Tibial nerve (tissue), 4 donors: Measurements from ENCODE around the gene UGT1A6. TPM values are rescaled to one million over a fixed set of nuclear protein-coding genes. Genes with fewer than 3 reads are reported as not detected.

Experiments
- DNase-seq, 2 donors: peaks; one replicate each; pipeline ENCODE4 v3.0.0-alpha.2; 2019; ENCODE audit warnings: low spot score in 2 of 2
- H3K27ac ChIP-seq, 4 donors: fragments of 200-600 bp; sonication (generic) in 3 of 4; one replicate each; pipeline ENCODE4 v1.5.1; 2017 to 2019; ENCODE audit warnings: mild to moderate bottlenecking in 1 of 4
- H3K27me3 ChIP-seq, 2 donors: fragments of 200-600 bp; sonication (generic) in 1 of 2; one replicate each; pipeline versions ENCODE4 v1.5.1 to v1.6.0; 2017 to 2019
- H3K36me3 ChIP-seq, 3 donors: fragments of 200-600 bp; sonication (generic); one replicate each; pipeline ENCODE4 v1.5.1; 2018 to 2019
- H3K4me1 ChIP-seq, 4 donors: fragments of 200-600 bp; sonication (generic) in 3 of 4; one replicate each; pipeline ENCODE4 v1.5.1; 2017 to 2019
- H3K4me3 ChIP-seq, 4 donors: fragments of 200-600 bp; sonication (generic) in 3 of 4; one replicate each; pipeline ENCODE4 v1.5.1; 2017 to 2019; ENCODE audit warnings: mild to moderate bottlenecking in 1 of 4, moderate library complexity in 1 of 4
- H3K9me3 ChIP-seq, 4 donors: fragments of 200-600 bp; sonication (generic) in 3 of 4; one replicate each; pipeline ENCODE4 v1.5.1; 2017 to 2019
- CTCF ChIP-seq, 5 experiments: fragments of 200-600 bp in 3 of 5; fragments of 450-650 bp in 2 of 5; sonication (generic) in 3 of 5; IDR thresholded peaks; one replicate each; pipeline ENCODE4 v1.5.1; 2016 to 2019; ENCODE audit warnings: antibody characterized with exemption in 5 of 5, mild to moderate bottlenecking in 3 of 5, moderate library complexity in 2 of 5
- EP300 ChIP-seq, 2 donors: sonication (generic); formaldehyde crosslinking; IDR thresholded peaks; one replicate each; pipeline ENCODE4 v1.6.1; 2017; ENCODE audit warnings: antibody characterized with exemption in 2 of 2, mild to moderate bottlenecking in 1 of 2
- POLR2A ChIP-seq, 2 donors: fragments of 450-650 bp; IDR thresholded peaks; one replicate each; pipeline ENCODE4 v1.6.1; 2017; ENCODE audit warnings: antibody characterized with exemption in 2 of 2, mild to moderate bottlenecking in 2 of 2, moderate library complexity in 2 of 2
- WGBS, 2 donors: methylation state at CpG; one replicate each; pipeline ENCODE4 v1.1.5; 2018; 5-methylcytosine and 5-hydroxymethylcytosine counted together
- total RNA-seq, 4 donors: library from RNA; depleted of rRNA; stranded (reverse); fragments of >200 nt; gene quantifications; one replicate each; pipeline ENCODE4 v1.1.0, GENCODE V29; 2016

The UGT1A6 gene
- total RNA-seq, 4 donors from 2014 or later: 0.39 TPM; not detected in 3

GRCh38 chr2:233676046-233676445, 16.6 kb upstream of the UGT1A6 start:
- Histone ChIP-seq H3K4me1 (no peaks in the 10 kb centered on the region), H3K9me3 (no peaks in the 10 kb centered on the region), H3K27ac (no peak overlapping the region), H3K27me3 (no peaks in the 10 kb centered on the region), H3K4me3 (no peak overlapping the region), H3K36me3 (no peaks in the 10 kb centered on the region)
- DNase-seq: no peak
- WGBS, 2 donors: 72 to 77% methylated on average over 2 of the region's 2 CpGs
- TF ChIP-seq EP300 (IDR thresholded peaks at IDR 0.05) (no peak), POLR2A (IDR thresholded peaks at IDR 0.05) (no peak), CTCF (IDR thresholded peaks at IDR 0.05) (no peak)

- Histone ChIP-seq H3K4me3 (no peak overlapping the region), H3K36me3 (no peaks in the 10 kb centered on the region), H3K9me3 (no peaks in the 10 kb centered on the region), H3K4me1 (no peaks in the 10 kb centered on the region), H3K27me3 (no peaks in the 10 kb centered on the region), H3K27ac (no peak overlapping the region)
- DNase-seq: no peak
- WGBS, 2 donors: 72 to 82% methylated on average over 4 of the region's 4 CpGs
- TF ChIP-seq CTCF (IDR thresholded peaks at IDR 0.05): no peak
- TF ChIP-seq POLR2A (IDR thresholded peaks at IDR 0.05): no peak
- TF ChIP-seq EP300 (IDR thresholded peaks at IDR 0.05): no peak
Observed at GRCh38 chr2:233679196-233679595, 13.5 kb upstream of the UGT1A6 start.

GRCh38 chr2:233680361-233681045, 12.2 kb upstream of the UGT1A6 start:
- no peaks in the 10 kb centered on the region for H3K4me1 ChIP-seq
- no peak for TF ChIP-seq EP300 (IDR thresholded peaks at IDR 0.05)
- no peak for TF ChIP-seq POLR2A (IDR thresholded peaks at IDR 0.05)
- no peak for TF ChIP-seq CTCF (IDR thresholded peaks at IDR 0.05)
- DNase-seq: no peak
- H3K4me3 ChIP-seq: no peak overlapping the region
- no peaks in the 10 kb centered on the region for H3K36me3 ChIP-seq
- WGBS, 2 donors: 78 to 79% methylated on average over 4 of the region's 4 CpGs
- no peaks in the 10 kb centered on the region for H3K9me3 ChIP-seq
- no peaks in the 10 kb centered on the region for H3K27me3 ChIP-seq
- H3K27ac ChIP-seq: no peak overlapping the region

- WGBS, 2 donors: 77 to 90% methylated on average over 5 of the region's 5 CpGs
- no peaks in the 10 kb centered on the region for H3K9me3 ChIP-seq
- H3K4me3 ChIP-seq: no peak within 1 kb of the TSS
- no peaks in the 10 kb centered on the region for H3K4me1 ChIP-seq
- no peak within 1 kb of the TSS for H3K27ac ChIP-seq
- TF ChIP-seq CTCF (IDR thresholded peaks at IDR 0.05): no peak
- no peak for TF ChIP-seq EP300 (IDR thresholded peaks at IDR 0.05)
- no peak for TF ChIP-seq POLR2A (IDR thresholded peaks at IDR 0.05)
- no peaks in the 10 kb centered on the region for H3K27me3 ChIP-seq
- H3K36me3 ChIP-seq: no peaks in the 10 kb centered on the region
- no peak for DNase-seq
Observed at GRCh38 chr2:233681521-233682099, 11.1 kb upstream of the UGT1A6 start, which contains the start of gene UGT1A7. Gene UGT1A7, plus strand, starts transcription at chr2:233681901. Its CDS starts 37 bp downstream, at chr2:233681938.

- H3K4me3 ChIP-seq: no peak overlapping the region
- H3K27ac ChIP-seq: no peak overlapping the region
- no peak for DNase-seq
- no peaks in the 10 kb centered on the region for H3K4me1 ChIP-seq
- H3K9me3 ChIP-seq: no peaks in the 10 kb centered on the region
- TF ChIP-seq POLR2A (IDR thresholded peaks at IDR 0.05): no peak
- no peak for TF ChIP-seq CTCF (IDR thresholded peaks at IDR 0.05)
- TF ChIP-seq EP300 (IDR thresholded peaks at IDR 0.05): no peak
- WGBS, 2 donors: 69 to 83% methylated on average over 1 of the region's 1 CpG
- H3K27me3 ChIP-seq: no peaks in the 10 kb centered on the region
- no peaks in the 10 kb centered on the region for H3K36me3 ChIP-seq
Observed at GRCh38 chr2:233684640-233685039, 8.1 kb upstream of the UGT1A6 start.
